Activated CD8-positive, alpha-beta T cell treated with anti-CD3 and anti-CD28 coated beads for 36 hours (primary cell): Measurements from ENCODE around the gene ATP2A3. TPM values are rescaled to one million over a fixed set of nuclear protein-coding genes. Genes with fewer than 3 reads are reported as not detected.

Source experiments
- ATAC-seq: fragments of 200-7000 bp; cut with Tn5 transposase; one replicate; pipeline ENCODE4 v1.10.0; 2021; ENCODE audit warnings: mild to moderate bottlenecking, moderate library complexity
- CTCF ChIA-PET: fragments of 350-600 bp; sonication (Branson Sonifier 250); formaldehyde crosslinking; loops from one replicate; lab custom pipeline; 2021; ENCODE audit warnings: antibody characterized with exemption; lab: Charles Lee
- POLR2A ChIA-PET: fragments of 350-600 bp; sonication (Branson Sonifier 250); formaldehyde crosslinking; loops from one replicate; lab custom pipeline; 2021; ENCODE audit warnings: antibody characterized with exemption; lab: Charles Lee
- DNase-seq: peaks from one replicate; pipeline ENCODE4 v3.0.0-alpha.2; 2020
- H3K27ac Mint-ChIP-seq: one replicate; pipeline ENCODE4 v1.8.0; 2021; ENCODE audit warnings: mild to moderate bottlenecking, mixed read lengths
- H3K27me3 Mint-ChIP-seq: one replicate; pipeline ENCODE4 v1.8.0; 2021; ENCODE audit warnings: mixed read lengths
- H3K36me3 Mint-ChIP-seq: one replicate; pipeline ENCODE4 v1.8.0; 2021; ENCODE audit warnings: low read depth, mixed read lengths
- H3K4me1 Mint-ChIP-seq: one replicate; pipeline ENCODE4 v1.8.0; 2021; ENCODE audit warnings: low read depth, mixed read lengths
- H3K4me3 Mint-ChIP-seq: one replicate; pipeline ENCODE4 v1.8.0; 2021; ENCODE audit warnings: mild to moderate bottlenecking, moderate library complexity, mixed read lengths
- H3K9me3 Mint-ChIP-seq: one replicate; pipeline ENCODE4 v1.8.0; 2021; ENCODE audit warnings: mixed read lengths
- intact Hi-C: fragments of 100-400 bp; cut with micrococcal nuclease; formaldehyde crosslinking; loops from one replicate; pipeline ENCODE4 v1.10.0; 2022
- total RNA-seq, 2 experiments: library from RNA; stranded (reverse); gene quantifications; one replicate each; pipeline ENCODE4 v1.2.3, GENCODE V29; 2021
- TF ChIP-seq, protein P1 (sequence below): fragments of 200-600 bp; IDR thresholded peaks from one replicate; pipeline ENCODE4 v1.8.0; 2022; ENCODE audit warnings: antibody characterized with exemption, mild to moderate bottlenecking

ATP2A3 gene
- total RNA-seq, 2 experiments from 2014 or later = 113 to 117 TPM

GRCh38 chr17:3895354-3895753 is 68.9 kb downstream of the ATP2A3 start:
- H3K9me3 Mint-ChIP-seq = no peaks in the 10 kb centered on the region
- peaks cover 27% of the 10 kb centered on the region for H3K4me1 Mint-ChIP-seq
- no peak for DNase-seq
- no peak overlapping the region for H3K4me3 Mint-ChIP-seq
- ATAC-seq = no peak
- TF ChIP-seq, protein P1, sequence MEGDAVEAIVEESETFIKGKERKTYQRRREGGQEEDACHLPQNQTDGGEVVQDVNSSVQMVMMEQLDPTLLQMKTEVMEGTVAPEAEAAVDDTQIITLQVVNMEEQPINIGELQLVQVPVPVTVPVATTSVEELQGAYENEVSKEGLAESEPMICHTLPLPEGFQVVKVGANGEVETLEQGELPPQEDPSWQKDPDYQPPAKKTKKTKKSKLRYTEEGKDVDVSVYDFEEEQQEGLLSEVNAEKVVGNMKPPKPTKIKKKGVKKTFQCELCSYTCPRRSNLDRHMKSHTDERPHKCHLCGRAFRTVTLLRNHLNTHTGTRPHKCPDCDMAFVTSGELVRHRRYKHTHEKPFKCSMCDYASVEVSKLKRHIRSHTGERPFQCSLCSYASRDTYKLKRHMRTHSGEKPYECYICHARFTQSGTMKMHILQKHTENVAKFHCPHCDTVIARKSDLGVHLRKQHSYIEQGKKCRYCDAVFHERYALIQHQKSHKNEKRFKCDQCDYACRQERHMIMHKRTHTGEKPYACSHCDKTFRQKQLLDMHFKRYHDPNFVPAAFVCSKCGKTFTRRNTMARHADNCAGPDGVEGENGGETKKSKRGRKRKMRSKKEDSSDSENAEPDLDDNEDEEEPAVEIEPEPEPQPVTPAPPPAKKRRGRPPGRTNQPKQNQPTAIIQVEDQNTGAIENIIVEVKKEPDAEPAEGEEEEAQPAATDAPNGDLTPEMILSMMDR = no peak
- POLR2A ChIA-PET = no interaction called here
- H3K27ac Mint-ChIP-seq = peak overlapping the region; percentile 57
- no peaks in the 10 kb centered on the region for H3K27me3 Mint-ChIP-seq
- intact Hi-C loops = no loop called here
- H3K36me3 Mint-ChIP-seq = no peaks in the 10 kb centered on the region
- CTCF ChIA-PET = interaction anchor here (2.1 to 2.9 kb wide), 2 partner anchors 19 to 32 kb away, joined by 8 to 21 read pairs; no protein-coding TSS in a partner anchor

DNA sequence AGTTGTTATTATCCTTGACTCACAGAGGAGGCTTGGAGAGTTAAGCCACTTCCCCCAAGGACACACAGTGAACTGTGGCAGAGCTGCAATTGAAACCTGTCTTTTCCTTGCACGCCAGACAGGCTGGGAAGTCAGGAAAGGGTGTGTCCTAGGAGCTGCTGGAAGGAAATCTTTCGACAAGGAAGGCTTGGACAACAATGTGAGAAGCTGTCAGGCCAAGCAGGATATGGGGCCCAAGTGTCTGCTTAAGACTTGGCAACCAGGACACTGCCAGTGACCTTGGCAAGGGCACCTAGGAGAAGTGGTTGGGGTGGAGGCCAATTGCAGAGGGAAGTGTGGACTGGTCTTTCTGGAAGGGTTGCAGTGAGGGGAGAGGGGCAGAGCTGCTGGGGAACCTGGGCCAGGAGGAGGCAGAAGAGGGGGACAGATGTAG is 69.3 kb downstream of the ATP2A3 start:
- Mint-ChIP-seq H3K27me3 (no peaks in the 10 kb centered on the region), H3K36me3 (no peaks in the 10 kb centered on the region), H3K9me3 (no peaks in the 10 kb centered on the region), H3K27ac (peak overlapping the region; percentile 57), H3K4me3 (no peak overlapping the region), H3K4me1 (peaks cover 31% of the 10 kb centered on the region)
- ATAC-seq = no peak
- intact Hi-C loops = no loop called here
- CTCF ChIA-PET = interaction anchor here (0.9 to 2.9 kb wide), 7 partner anchors 17 to 180 kb away, joined by 3 to 21 read pairs (median 6); partner anchors contain the start of gene NCBP3
- POLR2A ChIA-PET = interaction anchor here (1.2 kb wide), 1 partner anchor 9 kb away, joined by 3 read pairs; no protein-coding TSS in a partner anchor
- TF ChIP-seq, protein P1 = no peak
- no peak for DNase-seq

DNA sequence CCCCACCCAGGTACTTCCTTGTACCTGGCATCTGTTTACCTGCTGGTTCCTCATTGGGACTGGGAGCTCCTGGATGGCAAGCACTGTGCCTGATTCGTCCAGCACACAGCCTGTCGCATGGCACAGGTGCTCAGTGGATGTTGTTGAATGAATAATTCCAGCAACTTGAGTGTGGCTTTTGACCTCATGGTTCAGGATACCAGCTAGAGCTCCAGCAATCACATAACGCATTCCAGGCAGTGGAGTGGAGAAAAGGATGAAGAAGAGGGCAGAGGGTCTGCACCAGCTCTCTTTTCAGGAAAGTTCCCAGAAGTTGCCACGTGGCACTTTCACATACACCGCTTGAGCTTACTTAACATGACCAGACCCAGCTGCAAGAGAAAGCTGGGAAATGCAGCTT is 70.0 kb downstream of the ATP2A3 start:
- Mint-ChIP-seq H3K36me3 (no peaks in the 10 kb centered on the region), H3K9me3 (no peaks in the 10 kb centered on the region), H3K4me1 (peaks cover 31% of the 10 kb centered on the region), H3K27me3 (no peaks in the 10 kb centered on the region), H3K4me3 (peak overlapping the region; percentile 71), H3K27ac (peak overlapping the region; percentile 84)
- DNase-seq (no peak), ATAC-seq (no peak)
- ChIA-PET POLR2A (interaction anchor here (0.6 to 1.8 kb wide), 7 partner anchors 9 to 1263 kb away, joined by 3 to 9 read pairs (median 3); no protein-coding TSS in a partner anchor), CTCF (interaction anchor here (0.9 to 2.9 kb wide), 8 partner anchors 18 to 181 kb away, joined by 3 to 21 read pairs (median 6); partner anchors contain the start of gene NCBP3)
- TF ChIP-seq, protein P1 = no peak
- intact Hi-C loops = no loop called here

- DNase-seq (no peak), ATAC-seq (no peak)
- H3K9me3 Mint-ChIP-seq = no peaks in the 10 kb centered on the region
- H3K36me3 Mint-ChIP-seq = no peaks in the 10 kb centered on the region
- peaks cover 31% of the 10 kb centered on the region for H3K4me1 Mint-ChIP-seq
- H3K27ac Mint-ChIP-seq = peak overlapping the region; percentile 84
- CTCF ChIA-PET = interaction anchor here (1.3 to 2.9 kb wide), 7 partner anchors 18 to 156 kb away, joined by 4 to 21 read pairs (median 7); partner anchors contain the start of gene NCBP3
- intact Hi-C loops = no loop called here
- H3K27me3 Mint-ChIP-seq = no peaks in the 10 kb centered on the region
- TF ChIP-seq, protein P1 = no peak
- POLR2A ChIA-PET = interaction anchor here (0.6 to 1.8 kb wide), 7 partner anchors 8 to 1263 kb away, joined by 3 to 9 read pairs (median 3); no protein-coding TSS in a partner anchor
- peak overlapping the region; percentile 71 for H3K4me3 Mint-ChIP-seq
Observed at GRCh38 chr17:3893720-3894116, 70.5 kb downstream of the ATP2A3 start.
